GM12878 (cell line): ENCODE results near the gene CAMK2G. TPM values are rescaled to one million over a fixed set of nuclear protein-coding genes. Genes with fewer than 3 reads are reported as not detected.

ENCODE experiments used
- ATAC-seq: fragments of 200-7000 bp; cut with Tn5 transposase; 3 replicates; pipeline ENCODE4 v1.9.1; 2020; ENCODE audit warnings: mild to moderate bottlenecking, moderate library complexity
- BruUV-seq: library from RNA; stranded (reverse); fragments of 400-500 nt; replicated peaks from 2 replicates; lab custom pipeline; 2021; lab: Mats Ljungman, UMichigan
- CTCF ChIA-PET: fragments of 300-600 bp; sonication (Branson Sonifier 250); formaldehyde crosslinking; extraction: SDS; loops from one replicate; lab custom pipeline; 2021; ENCODE audit warnings: inconsistent platforms; lab: Yijun Ruan, JAX
- POLR2A ChIA-PET: fragments of 350-600 bp; formaldehyde crosslinking; extraction: SDS; loops from one replicate; lab custom pipeline; 2021; ENCODE audit warnings: inconsistent platforms; lab: Charles Lee
- RAD21 ChIA-PET: fragments of 300-600 bp; sonication (Branson Sonifier 250); formaldehyde crosslinking; loops from one replicate; lab custom pipeline; 2023; ENCODE audit warnings: antibody characterized with exemption; ENCODE audit not compliant: unreplicated experiment; lab: Charles Lee
- SMC1A ChIA-PET: fragments of 300-600 bp; sonication (Branson Sonifier 250); formaldehyde crosslinking; loops from one replicate; lab custom pipeline; 2023; ENCODE audit not compliant: unreplicated experiment, uncharacterized antibody; lab: Charles Lee
- DNase-seq: peaks from one replicate; pipeline ENCODE4 v3.0.0-alpha.2; 2011; ENCODE audit warnings: low read depth, low spot score
- FAIRE-seq: peaks from 3 replicates; lab custom pipeline; 2011; peaks lifted over from hg19 to GRCh38; lab: Jason Lieb, UNC
- H2AFZ ChIP-seq: 2 replicates; pipeline ENCODE4 v1.6.0; 2011; ENCODE audit warnings: low read depth, low read length, control low read depth; ENCODE audit not compliant: control insufficient read depth
- H3K27ac ChIP-seq: 2 replicates; pipeline ENCODE4 v1.5.1; 2011; ENCODE audit warnings: control low read depth; ENCODE audit not compliant: control insufficient read depth, insufficient read depth
- H3K27me3 ChIP-seq, 2 experiments: replicated peaks in 1 of 2; 2 replicates each; pipeline versions ENCODE4 v1.6.0 to v1.6.1; 2011; ENCODE audit warnings: low read length in 1 of 2; ENCODE audit not compliant: control insufficient read depth in 2 of 2, insufficient read depth in 2 of 2
- H3K36me3 ChIP-seq, 2 experiments: 2 replicates each; pipeline ENCODE4 v1.5.1; 2011; ENCODE audit warnings: low read length in 1 of 2; ENCODE audit not compliant: control insufficient read depth in 2 of 2, insufficient read depth in 2 of 2
- H3K4me1 ChIP-seq: 2 replicates; pipeline ENCODE4 v1.6.1; 2011; ENCODE audit warnings: mild to moderate bottlenecking, low read length, moderate library complexity, mixed read lengths; ENCODE audit not compliant: control insufficient read depth, insufficient read depth
- H3K4me2 ChIP-seq: 2 replicates; pipeline ENCODE4 v1.6.0; 2011; ENCODE audit warnings: control low read depth; ENCODE audit not compliant: control insufficient read depth, insufficient read depth
- H3K4me3 ChIP-seq: fragments of 200-600 bp; sonication (generic); 2 replicates; pipeline ENCODE4 v1.5.1; 2016
- H3K79me2 ChIP-seq: 2 replicates; pipeline ENCODE4 v1.6.0; 2011; ENCODE audit warnings: low read length; ENCODE audit not compliant: control insufficient read depth, insufficient read depth
- H3K9ac ChIP-seq: 2 replicates; pipeline ENCODE4 v1.8.0; 2011; ENCODE audit warnings: low read length, control low read depth, mixed read lengths; ENCODE audit not compliant: control insufficient read depth, insufficient read depth
- H3K9me3 ChIP-seq: replicated peaks from 3 replicates; pipeline ENCODE4 v1.5.1; 2011; ENCODE audit warnings: mild to moderate bottlenecking, low read length; ENCODE audit not compliant: control insufficient read depth, insufficient read depth
- H4K20me1 ChIP-seq: 2 replicates; pipeline ENCODE4 v1.6.0; 2011; ENCODE audit not compliant: control insufficient read depth, insufficient read depth
- BACH1 ChIP-seq: fragments of 450-650 bp; IDR thresholded peaks from 2 replicates; pipeline ENCODE4 v1.6.1; 2017; ENCODE audit warnings: mild to moderate bottlenecking, borderline replicate concordance
- CBFB ChIP-seq: IDR thresholded peaks from 2 replicates; pipeline ENCODE4 v1.6.1; 2016; ENCODE audit warnings: antibody characterized with exemption, low read depth
- DPF2 ChIP-seq: fragments of 450-650 bp; IDR thresholded peaks from 2 replicates; pipeline ENCODE4 v1.6.1; 2017; ENCODE audit warnings: mild to moderate bottlenecking
- EED ChIP-seq: sonication (generic); IDR thresholded peaks from 2 replicates; pipeline ENCODE4 v1.6.1; 2016; ENCODE audit warnings: antibody characterized with exemption, low read depth
- IKZF1 ChIP-seq: fragments of 450-650 bp; conservative IDR thresholded peaks from 2 replicates; pipeline ENCODE4 v1.6.1; 2017; ENCODE audit warnings: antibody characterized with exemption, mild to moderate bottlenecking
- IKZF2 ChIP-seq, 2 experiments: fragments of 450-650 bp; IDR thresholded peaks; 2 replicates each; pipeline ENCODE4 v1.6.1; 2017; ENCODE audit warnings: mild to moderate bottlenecking in 2 of 2, moderate library complexity in 2 of 2
- MLLT1 ChIP-seq: fragments of 450-650 bp; IDR thresholded peaks from 2 replicates; pipeline ENCODE4 v1.6.1; 2016; ENCODE audit warnings: mild to moderate bottlenecking
- PRDM15 ChIP-seq: fragments of 450-650 bp; formaldehyde crosslinking; IDR thresholded peaks from 2 replicates; pipeline ENCODE4 v1.4.0; 2020; ENCODE audit warnings: mild to moderate bottlenecking, moderate library complexity
- RUNX3 ChIP-seq: IDR thresholded peaks from 2 replicates; pipeline ENCODE4 v1.6.1; 2012; ENCODE audit warnings: low read length, inconsistent platforms
- SPI1 ChIP-seq: IDR thresholded peaks from 2 replicates; pipeline ENCODE4 v1.6.1; 2011; ENCODE audit warnings: low read depth, mild to moderate bottlenecking, low read length, moderate library complexity, borderline replicate concordance; ENCODE audit not compliant: insufficient read depth
- ZNF592 ChIP-seq: fragments of 450-650 bp; IDR thresholded peaks from 2 replicates; pipeline ENCODE4 v1.6.1; 2017; ENCODE audit warnings: mild to moderate bottlenecking, moderate library complexity
- WGBS: methylation state at CpG from one replicate; pipeline ENCODE4 v1.1.6; 2016; ENCODE audit warnings: low lambda C conversion rate; ENCODE audit not compliant: insufficient replicate concordance, insufficient coverage; ENCODE audit errors: missing lambda C conversion rate; 5-methylcytosine and 5-hydroxymethylcytosine counted together
- in situ Hi-C: fragments of 300-500 bp; cut with MboI; formaldehyde crosslinking; loops from 9 replicates; pipeline ENCODE4 v1.14.3; 2018; ENCODE audit warnings: mixed read lengths
- intact Hi-C: fragments of 100-400 bp; cut with micrococcal nuclease; formaldehyde crosslinking; loops from one replicate; pipeline ENCODE4 v1.14.2; 2022; ENCODE audit not compliant: unreplicated experiment
- polyA plus RNA-seq, 11 experiments: library from polyadenylated mRNA; depleted of rRNA in 4 of 11; unstranded in 6 of 11; stranded (reverse) in 5 of 11; fragments of >200 nt; fragmentation: Nextera tagmentation in 4 of 11; fragmentation: Illumina TruSeq in 1 of 11; extraction: Ambion mirVana in 4 of 11; extraction: Trizol in 1 of 11; gene quantifications; 1 replicate in 1 of 11; 2 replicates in 10 of 11; pipeline versions ENCODE4 v1.2.1 to v1.2.3, GENCODE V29; 2011 to 2016; ENCODE audit warnings: inconsistent platforms in 2 of 11, missing spikeins in 2 of 11, low read depth in 1 of 11
- total RNA-seq, 4 experiments: library from RNA; depleted of rRNA in 3 of 4; stranded (reverse); fragments of >200 nt in 3 of 4; fragmentation: Illumina TruSeq in 1 of 4; extraction: Trizol in 1 of 4; gene quantifications; 2 replicates each; pipeline versions ENCODE4 v1.2.1 to v1.2.3, GENCODE V29; 2013 to 2021

Gene CAMK2G
- total and polyA plus RNA-seq, 10 of the 15 experiments (the other 5 are each of a cell fraction or from before 2014, with no cell fraction given) = 5.5 to 24.3 (median 16.9) TPM

GRCh38 chr10:73907841-73908517, 33.6 kb upstream of the CAMK2G start:
- Histone ChIP-seq H3K9me3 (no peaks in the 10 kb centered on the region), H3K27me3 (peaks cover 0 to 7% of the 10 kb centered on the region in 2 experiments; a peak in 3 of 4 replicates), H3K4me2 (no peak overlapping the region), H3K27ac (no peak overlapping the region), H2AFZ (no peak overlapping the region), H3K36me3 (no peaks in the 10 kb centered on the region), H3K4me1 (peaks cover 18% of the 10 kb centered on the region), H3K9ac (no peak overlapping the region), H3K79me2 (no peaks in the 10 kb centered on the region), H3K4me3 (no peak overlapping the region), H4K20me1 (0 out of 2 replicates have a peak, but pooled peaks cover 4% of the 10 kb centered on the region)
- ChIA-PET SMC1A (interaction anchor here (1.0 to 4.6 kb wide), 8 partner anchors 9 to 32 kb away, joined by 3 to 21 read pairs (median 4); no protein-coding TSS in a partner anchor), CTCF (interaction anchor here (0.9 to 7.1 kb wide), 7 partner anchors 8 to 58 kb away, joined by 3 to 40 read pairs (median 6); no protein-coding TSS in a partner anchor), RAD21 (interaction anchor here (1.1 to 5.4 kb wide), 6 partner anchors 14 to 85 kb away, joined by 3 to 54 read pairs (median 8); no protein-coding TSS in a partner anchor), POLR2A (interaction anchor here (0.7 to 1.5 kb wide), 6 partner anchors 9 to 29 kb away, joined by 3 to 7 read pairs (median 4); no protein-coding TSS in a partner anchor)
- BruUV-seq = no TSS peak
- DNase-seq (no peak), FAIRE-seq (no peak), ATAC-seq (no peak)
- in situ Hi-C loops (no loop called here), intact Hi-C loops (no loop called here)
- TF ChIP-seq BACH1 = no peak
- 0 out of 2 replicates have a peak, but pooled peaks have one; percentile 30 for TF ChIP-seq CBFB
- TF ChIP-seq IKZF2 (IDR thresholded peaks at IDR 0.05) = peak in 1 of 2 experiments; percentile 19; a peak in 2 of 4 replicates
- TF ChIP-seq ZNF592 = no peak
- TF ChIP-seq EED = peak; percentile 79
- TF ChIP-seq PRDM15 (CRISPR knock-in tag) = no peak
- TF ChIP-seq RUNX3 = peak; percentile 50; the same call in 1 of the 2 replicates
- 0 out of 2 replicates have a peak, but pooled peaks have one; percentile 14 for TF ChIP-seq DPF2
- peak; percentile 25; the same call in 1 of the 2 replicates for TF ChIP-seq IKZF1
- TF ChIP-seq SPI1 = peak; percentile 41; the same call in 1 of the 2 replicates
- no peak for TF ChIP-seq MLLT1
- 46% methylated on average over 6 of the region's 6 CpGs for WGBS
